Vagina (tissue), 2 donors: ENCODE data around the gene SLC22A23.

Source experiments
- CTCF ChIP-seq, 3 experiments: fragments of 450-650 bp in 2 of 3; fragments of 200-600 bp in 1 of 3; sonication (generic) in 1 of 3; IDR thresholded peaks; one replicate each; pipeline ENCODE4 v1.5.1; 2017 to 2019; ENCODE audit warnings: antibody characterized with exemption in 3 of 3, mild to moderate bottlenecking in 2 of 3, moderate library complexity in 2 of 3
- POLR2A ChIP-seq, 2 donors: fragments of 450-650 bp; IDR thresholded peaks; one replicate each; pipeline ENCODE4 v1.6.1; 2017; ENCODE audit warnings: antibody characterized with exemption in 2 of 2, mild to moderate bottlenecking in 2 of 2, moderate library complexity in 2 of 2
- POLR2AphosphoS5 ChIP-seq, 2 donors: sonication (generic); formaldehyde crosslinking; IDR thresholded peaks; one replicate each; pipeline ENCODE4 v1.9.0; 2017; ENCODE audit warnings: antibody characterized with exemption in 2 of 2, mild to moderate bottlenecking in 2 of 2, low read depth in 1 of 2; ENCODE audit not compliant: insufficient read depth in 1 of 2

GRCh38 chr6:3428247-3428646 lies 28.6 kb downstream of the SLC22A23 start:
- TF ChIP-seq CTCF (IDR thresholded peaks at IDR 0.05) (no peak), POLR2A (IDR thresholded peaks at IDR 0.05) (no peak), POLR2AphosphoS5 (IDR thresholded peaks at IDR 0.05; ENCODE audit: insufficient read depth in 1 of 2, low read depth in 1 of 2) (peak in 1 of 2 donors; percentile 21)
